H1 (cell line): ENCODE data around the gene PRTN3. TPM values are rescaled to one million over a fixed set of nuclear protein-coding genes. Genes with fewer than 3 reads are reported as not detected.

ENCODE experiments used
- GABPA ChIP-seq: IDR thresholded peaks from 2 replicates; pipeline ENCODE4 v1.6.1; 2011; ENCODE audit warnings: mild to moderate bottlenecking, low read length, moderate library complexity, borderline replicate concordance; ENCODE audit not compliant: insufficient read depth
- JUN ChIP-seq: IDR thresholded peaks from 2 replicates; pipeline ENCODE4 v1.6.1; 2011; ENCODE audit warnings: low read depth, mild to moderate bottlenecking, improper control_type of control experiment, low read length
- NANOG ChIP-seq: IDR thresholded peaks from 2 replicates; pipeline ENCODE4 v1.6.1; 2011; ENCODE audit warnings: low read length, low read depth, mild to moderate bottlenecking, inconsistent platforms; ENCODE audit not compliant: insufficient read depth, poor library complexity, severe bottlenecking
- POLR2AphosphoS5 ChIP-seq: IDR thresholded peaks from 2 replicates; pipeline ENCODE4 v1.6.1; 2011; ENCODE audit warnings: low read depth, low read length
- SIX5 ChIP-seq: IDR thresholded peaks from 2 replicates; pipeline ENCODE4 v1.6.1; 2011; ENCODE audit warnings: mild to moderate bottlenecking, low read depth, low read length
- TBP ChIP-seq: IDR thresholded peaks from 2 replicates; pipeline ENCODE4 v1.6.1; 2011; ENCODE audit warnings: low read depth, low read length, improper control_type of control experiment
- polyA plus RNA-seq, 7 experiments: library from polyadenylated mRNA; depleted of rRNA in 3 of 7; stranded (reverse) in 5 of 7; unstranded in 2 of 7; fragments of >200 nt in 5 of 7; fragments of 200-250 nt in 2 of 7; gene quantifications; 1 replicate in 5 of 7; 2 replicates in 1 of 7; 4 replicates in 1 of 7; pipeline versions ENCODE4 v1.2.1 to v1.2.3, GENCODE V29; 2011 to 2013; ENCODE audit warnings: missing spikeins in 2 of 7, mixed read lengths in 2 of 7
- total RNA-seq: library from RNA; stranded (reverse); fragmentation: NEBNext Ultra II Directional; extraction: Animal tissue kit (Norgen Biotek cat#: 25700); gene quantifications from 2 replicates; pipeline ENCODE4 v1.2.1, GENCODE V29; 2021
- TF ChIP-seq, protein P1 (sequence below): fragments of 300-600 bp; sonication (generic); IDR thresholded peaks from 2 replicates; pipeline ENCODE4 v1.7.1; 2012; ENCODE audit warnings: low read length, moderate library complexity, mild to moderate bottlenecking, inconsistent platforms; ENCODE audit not compliant: insufficient replicate concordance
- TF ChIP-seq, protein P2 (sequence below): IDR thresholded peaks from 2 replicates; pipeline ENCODE4 v1.6.1; 2011; ENCODE audit warnings: low read length, improper control_type of control experiment

The PRTN3 gene
- total and polyA plus RNA-seq, 2 of the 8 experiments (the other 6 are each of a cell fraction or from before 2014, with no cell fraction given), result 0.39 to 2.1 TPM

DNA sequence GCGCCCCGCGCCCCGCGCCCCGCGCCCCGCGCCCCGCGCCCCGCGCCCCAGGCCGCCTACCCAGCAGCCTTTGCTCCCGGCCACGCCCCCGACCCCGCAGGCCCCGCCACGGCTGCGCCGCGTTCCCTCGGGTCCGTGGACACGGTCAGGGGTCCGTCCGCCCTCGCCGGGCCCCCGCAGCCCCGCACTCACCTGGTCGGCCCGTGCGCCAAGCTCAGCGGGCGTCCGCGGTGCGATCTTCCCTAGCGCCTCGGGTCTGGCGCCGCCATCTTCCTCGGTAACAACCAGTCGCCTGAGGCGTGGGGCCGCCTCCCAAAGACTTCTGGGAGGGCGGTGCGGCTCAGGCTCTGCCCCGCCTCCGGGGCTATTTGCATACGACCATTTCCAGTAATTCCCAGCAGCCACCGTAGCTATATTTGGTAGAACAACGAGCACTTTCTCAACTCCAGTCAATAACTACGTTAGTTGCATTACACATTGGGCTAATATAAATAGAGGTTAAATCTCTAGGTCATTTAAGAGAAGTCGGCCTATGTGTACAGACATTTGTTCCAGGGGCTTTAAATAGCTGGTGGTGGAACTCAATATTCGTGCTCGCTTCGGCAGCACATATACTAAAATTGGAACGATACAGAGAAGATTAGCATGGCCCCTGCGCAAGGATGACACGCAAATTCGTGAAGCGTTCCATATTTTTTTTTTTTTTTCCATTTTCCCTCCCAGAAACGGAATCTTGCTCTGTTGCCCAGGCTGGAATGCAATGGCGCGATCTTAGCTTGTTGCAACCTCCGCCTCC, 52.3 kb downstream of the PRTN3 start, which contains the start of the genes MED16 and RNU6-9 (continued):
- TF ChIP-seq, protein P1, sequence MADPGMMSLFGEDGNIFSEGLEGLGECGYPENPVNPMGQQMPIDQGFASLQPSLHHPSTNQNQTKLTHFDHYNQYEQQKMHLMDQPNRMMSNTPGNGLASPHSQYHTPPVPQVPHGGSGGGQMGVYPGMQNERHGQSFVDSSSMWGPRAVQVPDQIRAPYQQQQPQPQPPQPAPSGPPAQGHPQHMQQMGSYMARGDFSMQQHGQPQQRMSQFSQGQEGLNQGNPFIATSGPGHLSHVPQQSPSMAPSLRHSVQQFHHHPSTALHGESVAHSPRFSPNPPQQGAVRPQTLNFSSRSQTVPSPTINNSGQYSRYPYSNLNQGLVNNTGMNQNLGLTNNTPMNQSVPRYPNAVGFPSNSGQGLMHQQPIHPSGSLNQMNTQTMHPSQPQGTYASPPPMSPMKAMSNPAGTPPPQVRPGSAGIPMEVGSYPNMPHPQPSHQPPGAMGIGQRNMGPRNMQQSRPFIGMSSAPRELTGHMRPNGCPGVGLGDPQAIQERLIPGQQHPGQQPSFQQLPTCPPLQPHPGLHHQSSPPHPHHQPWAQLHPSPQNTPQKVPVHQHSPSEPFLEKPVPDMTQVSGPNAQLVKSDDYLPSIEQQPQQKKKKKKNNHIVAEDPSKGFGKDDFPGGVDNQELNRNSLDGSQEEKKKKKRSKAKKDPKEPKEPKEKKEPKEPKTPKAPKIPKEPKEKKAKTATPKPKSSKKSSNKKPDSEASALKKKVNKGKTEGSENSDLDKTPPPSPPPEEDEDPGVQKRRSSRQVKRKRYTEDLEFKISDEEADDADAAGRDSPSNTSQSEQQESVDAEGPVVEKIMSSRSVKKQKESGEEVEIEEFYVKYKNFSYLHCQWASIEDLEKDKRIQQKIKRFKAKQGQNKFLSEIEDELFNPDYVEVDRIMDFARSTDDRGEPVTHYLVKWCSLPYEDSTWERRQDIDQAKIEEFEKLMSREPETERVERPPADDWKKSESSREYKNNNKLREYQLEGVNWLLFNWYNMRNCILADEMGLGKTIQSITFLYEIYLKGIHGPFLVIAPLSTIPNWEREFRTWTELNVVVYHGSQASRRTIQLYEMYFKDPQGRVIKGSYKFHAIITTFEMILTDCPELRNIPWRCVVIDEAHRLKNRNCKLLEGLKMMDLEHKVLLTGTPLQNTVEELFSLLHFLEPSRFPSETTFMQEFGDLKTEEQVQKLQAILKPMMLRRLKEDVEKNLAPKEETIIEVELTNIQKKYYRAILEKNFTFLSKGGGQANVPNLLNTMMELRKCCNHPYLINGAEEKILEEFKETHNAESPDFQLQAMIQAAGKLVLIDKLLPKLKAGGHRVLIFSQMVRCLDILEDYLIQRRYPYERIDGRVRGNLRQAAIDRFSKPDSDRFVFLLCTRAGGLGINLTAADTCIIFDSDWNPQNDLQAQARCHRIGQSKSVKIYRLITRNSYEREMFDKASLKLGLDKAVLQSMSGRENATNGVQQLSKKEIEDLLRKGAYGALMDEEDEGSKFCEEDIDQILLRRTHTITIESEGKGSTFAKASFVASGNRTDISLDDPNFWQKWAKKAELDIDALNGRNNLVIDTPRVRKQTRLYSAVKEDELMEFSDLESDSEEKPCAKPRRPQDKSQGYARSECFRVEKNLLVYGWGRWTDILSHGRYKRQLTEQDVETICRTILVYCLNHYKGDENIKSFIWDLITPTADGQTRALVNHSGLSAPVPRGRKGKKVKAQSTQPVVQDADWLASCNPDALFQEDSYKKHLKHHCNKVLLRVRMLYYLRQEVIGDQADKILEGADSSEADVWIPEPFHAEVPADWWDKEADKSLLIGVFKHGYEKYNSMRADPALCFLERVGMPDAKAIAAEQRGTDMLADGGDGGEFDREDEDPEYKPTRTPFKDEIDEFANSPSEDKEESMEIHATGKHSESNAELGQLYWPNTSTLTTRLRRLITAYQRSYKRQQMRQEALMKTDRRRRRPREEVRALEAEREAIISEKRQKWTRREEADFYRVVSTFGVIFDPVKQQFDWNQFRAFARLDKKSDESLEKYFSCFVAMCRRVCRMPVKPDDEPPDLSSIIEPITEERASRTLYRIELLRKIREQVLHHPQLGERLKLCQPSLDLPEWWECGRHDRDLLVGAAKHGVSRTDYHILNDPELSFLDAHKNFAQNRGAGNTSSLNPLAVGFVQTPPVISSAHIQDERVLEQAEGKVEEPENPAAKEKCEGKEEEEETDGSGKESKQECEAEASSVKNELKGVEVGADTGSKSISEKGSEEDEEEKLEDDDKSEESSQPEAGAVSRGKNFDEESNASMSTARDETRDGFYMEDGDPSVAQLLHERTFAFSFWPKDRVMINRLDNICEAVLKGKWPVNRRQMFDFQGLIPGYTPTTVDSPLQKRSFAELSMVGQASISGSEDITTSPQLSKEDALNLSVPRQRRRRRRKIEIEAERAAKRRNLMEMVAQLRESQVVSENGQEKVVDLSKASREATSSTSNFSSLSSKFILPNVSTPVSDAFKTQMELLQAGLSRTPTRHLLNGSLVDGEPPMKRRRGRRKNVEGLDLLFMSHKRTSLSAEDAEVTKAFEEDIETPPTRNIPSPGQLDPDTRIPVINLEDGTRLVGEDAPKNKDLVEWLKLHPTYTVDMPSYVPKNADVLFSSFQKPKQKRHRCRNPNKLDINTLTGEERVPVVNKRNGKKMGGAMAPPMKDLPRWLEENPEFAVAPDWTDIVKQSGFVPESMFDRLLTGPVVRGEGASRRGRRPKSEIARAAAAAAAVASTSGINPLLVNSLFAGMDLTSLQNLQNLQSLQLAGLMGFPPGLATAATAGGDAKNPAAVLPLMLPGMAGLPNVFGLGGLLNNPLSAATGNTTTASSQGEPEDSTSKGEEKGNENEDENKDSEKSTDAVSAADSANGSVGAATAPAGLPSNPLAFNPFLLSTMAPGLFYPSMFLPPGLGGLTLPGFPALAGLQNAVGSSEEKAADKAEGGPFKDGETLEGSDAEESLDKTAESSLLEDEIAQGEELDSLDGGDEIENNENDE, result no peak
- no peak for TF ChIP-seq SIX5
- TF ChIP-seq JUN, result no peak
- TF ChIP-seq, protein P2, sequence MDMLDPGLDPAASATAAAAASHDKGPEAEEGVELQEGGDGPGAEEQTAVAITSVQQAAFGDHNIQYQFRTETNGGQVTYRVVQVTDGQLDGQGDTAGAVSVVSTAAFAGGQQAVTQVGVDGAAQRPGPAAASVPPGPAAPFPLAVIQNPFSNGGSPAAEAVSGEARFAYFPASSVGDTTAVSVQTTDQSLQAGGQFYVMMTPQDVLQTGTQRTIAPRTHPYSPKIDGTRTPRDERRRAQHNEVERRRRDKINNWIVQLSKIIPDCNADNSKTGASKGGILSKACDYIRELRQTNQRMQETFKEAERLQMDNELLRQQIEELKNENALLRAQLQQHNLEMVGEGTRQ, result no peak
- TF ChIP-seq POLR2AphosphoS5, result peak; percentile 86; the same call in 1 of the 2 replicates
- TF ChIP-seq NANOG, result no peak
- TF ChIP-seq TBP, result peak; percentile 98
- TF ChIP-seq GABPA, result no peak
